Activated naive CD8-positive, alpha-beta T cell (primary cell): ENCODE data around the gene EID1.
A peak's percentile ranks its signal among the peaks of the same experiment; 100 is the strongest.

Experiments used
- H3K27ac Mint-ChIP-seq: one replicate; pipeline ENCODE4 v1.8.0; 2021; ENCODE audit warnings: mixed read lengths
- H3K27me3 Mint-ChIP-seq: one replicate; pipeline ENCODE4 v1.8.0; 2021; ENCODE audit warnings: mixed read lengths
- H3K36me3 Mint-ChIP-seq: one replicate; pipeline ENCODE4 v1.8.0; 2021; ENCODE audit warnings: mixed read lengths
- H3K4me1 Mint-ChIP-seq: one replicate; pipeline ENCODE4 v1.8.0; 2021; ENCODE audit warnings: low read depth, mixed read lengths
- H3K4me3 Mint-ChIP-seq: one replicate; pipeline ENCODE4 v1.8.0; 2021; ENCODE audit warnings: mild to moderate bottlenecking, mixed read lengths
- H3K9me3 Mint-ChIP-seq: one replicate; pipeline ENCODE4 v1.8.0; 2021; ENCODE audit warnings: low read depth, mixed read lengths

EID1 gene

GRCh38 chr15:48859426-48859825 is 18.5 kb upstream of the EID1 start:
- Mint-ChIP-seq H3K4me1 (peaks cover 4% of the 10 kb centered on the region), H3K27me3 (peaks cover 3% of the 10 kb centered on the region), H3K36me3 (no peaks in the 10 kb centered on the region), H3K4me3 (no peak overlapping the region), H3K9me3 (no peaks in the 10 kb centered on the region), H3K27ac (no peak overlapping the region)

- H3K9me3 Mint-ChIP-seq = no peaks in the 10 kb centered on the region
- H3K4me1 Mint-ChIP-seq = peaks cover 4% of the 10 kb centered on the region
- H3K4me3 Mint-ChIP-seq = no peak overlapping the region
- H3K27ac Mint-ChIP-seq = no peak overlapping the region
- H3K36me3 Mint-ChIP-seq = no peaks in the 10 kb centered on the region
- H3K27me3 Mint-ChIP-seq = peaks cover 3% of the 10 kb centered on the region
Measured at GRCh38 chr15:48861813-48862431, 16.0 kb upstream of the EID1 start.

DNA sequence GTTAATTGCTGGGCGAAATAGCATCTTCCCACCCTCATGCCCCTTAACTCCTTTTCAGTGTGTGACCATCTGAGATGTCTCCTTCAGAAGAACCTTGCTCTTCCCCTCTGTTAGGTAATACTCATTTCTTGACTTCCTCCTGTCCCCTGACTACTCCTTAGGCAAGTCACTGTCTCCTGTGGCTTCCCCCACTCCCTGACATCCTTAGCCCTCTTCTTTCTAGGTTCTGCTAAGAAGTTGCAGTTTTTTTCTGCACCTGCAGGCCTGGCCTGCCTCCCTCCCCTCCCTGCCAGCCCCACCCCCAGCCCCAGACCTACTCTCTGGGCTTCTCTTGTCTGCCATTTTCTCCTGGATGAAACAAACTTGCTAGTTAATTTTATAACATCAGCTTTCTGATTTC is 15.2 kb upstream of the EID1 start:
- no peak overlapping the region for H3K27ac Mint-ChIP-seq

GRCh38 chr15:48865370-48866079 is 12.4 kb upstream of the EID1 start:
- no peaks in the 10 kb centered on the region for H3K36me3 Mint-ChIP-seq
- H3K27ac Mint-ChIP-seq = no peak overlapping the region
- peaks cover 3% of the 10 kb centered on the region for H3K27me3 Mint-ChIP-seq
- no peak overlapping the region for H3K4me3 Mint-ChIP-seq
- H3K4me1 Mint-ChIP-seq = peaks cover 4% of the 10 kb centered on the region
- H3K9me3 Mint-ChIP-seq = no peaks in the 10 kb centered on the region

More for the DNA sequence above, 15.2 kb upstream of the EID1 start:
- Mint-ChIP-seq H3K36me3 (no peaks in the 10 kb centered on the region), H3K4me1 (peaks cover 4% of the 10 kb centered on the region), H3K27me3 (peaks cover 4% of the 10 kb centered on the region), H3K4me3 (no peak overlapping the region), H3K9me3 (no peaks in the 10 kb centered on the region)

DNA sequence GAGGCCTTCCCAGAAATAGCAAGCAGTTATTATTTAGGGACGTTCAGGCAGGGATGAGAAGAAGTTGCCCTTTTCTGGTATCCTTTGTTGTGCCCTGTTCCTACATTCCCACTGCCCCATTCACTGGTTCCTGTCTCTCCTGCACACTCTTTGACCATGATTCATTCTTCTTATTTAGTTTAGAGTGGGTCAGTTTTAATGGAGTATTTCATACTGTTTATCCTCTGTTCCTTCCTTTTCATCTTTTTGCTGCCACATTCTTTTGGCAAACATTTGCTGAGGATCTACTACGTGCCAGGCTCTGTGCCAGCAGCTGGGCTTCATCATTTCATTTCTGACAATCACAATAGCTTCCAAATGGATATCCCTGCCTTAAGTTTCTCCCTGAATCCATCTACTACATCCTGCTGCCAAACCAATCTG is 11.8 kb upstream of the EID1 start:
- Mint-ChIP-seq H3K4me3 (no peak overlapping the region), H3K27ac (no peak overlapping the region), H3K27me3 (peaks cover 5% of the 10 kb centered on the region), H3K9me3 (no peaks in the 10 kb centered on the region), H3K4me1 (peaks cover 4% of the 10 kb centered on the region), H3K36me3 (no peaks in the 10 kb centered on the region)

DNA sequence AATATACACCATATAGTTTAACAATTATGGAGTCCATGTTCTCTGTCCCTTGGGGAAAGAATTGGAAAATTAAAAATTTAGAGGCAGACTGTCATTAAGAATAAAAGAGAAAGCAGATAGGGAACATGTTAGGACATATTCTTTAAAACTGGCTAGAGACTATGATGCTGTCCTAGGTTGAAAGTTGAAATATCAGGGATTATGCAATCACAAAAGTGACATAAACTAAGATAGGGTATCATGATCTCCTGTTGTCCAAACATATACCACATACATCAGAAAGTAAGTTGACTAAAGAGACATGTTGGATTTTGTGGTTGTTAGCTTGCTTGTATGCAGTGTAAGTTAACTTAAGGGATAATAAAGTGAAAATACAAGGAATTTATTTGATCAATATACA is 9.9 kb upstream of the EID1 start:
- no peaks in the 10 kb centered on the region for H3K4me1 Mint-ChIP-seq
- H3K27me3 Mint-ChIP-seq = peaks cover 15% of the 10 kb centered on the region
- no peak overlapping the region for H3K4me3 Mint-ChIP-seq
- no peak overlapping the region for H3K27ac Mint-ChIP-seq
- no peaks in the 10 kb centered on the region for H3K36me3 Mint-ChIP-seq
- no peaks in the 10 kb centered on the region for H3K9me3 Mint-ChIP-seq

GRCh38 chr15:48868536-48868935 is 9.4 kb upstream of the EID1 start:
- Mint-ChIP-seq H3K9me3 (no peaks in the 10 kb centered on the region), H3K4me3 (no peak overlapping the region), H3K27me3 (peaks cover 17% of the 10 kb centered on the region), H3K27ac (no peak overlapping the region), H3K36me3 (no peaks in the 10 kb centered on the region), H3K4me1 (no peaks in the 10 kb centered on the region)

- Mint-ChIP-seq H3K4me1 (no peaks in the 10 kb centered on the region), H3K4me3 (no peak overlapping the region), H3K9me3 (no peaks in the 10 kb centered on the region), H3K36me3 (no peaks in the 10 kb centered on the region), H3K27ac (no peak overlapping the region), H3K27me3 (peaks cover 20% of the 10 kb centered on the region)
Measured at GRCh38 chr15:48869966-48870365, 8.0 kb upstream of the EID1 start.

GRCh38 chr15:48871542-48871941 is 6.4 kb upstream of the EID1 start:
- H3K4me3 Mint-ChIP-seq = no peak overlapping the region
- H3K4me1 Mint-ChIP-seq = no peaks in the 10 kb centered on the region
- no peak overlapping the region for H3K27ac Mint-ChIP-seq
- no peaks in the 10 kb centered on the region for H3K36me3 Mint-ChIP-seq
- no peaks in the 10 kb centered on the region for H3K9me3 Mint-ChIP-seq
- H3K27me3 Mint-ChIP-seq = peaks cover 20% of the 10 kb centered on the region

DNA sequence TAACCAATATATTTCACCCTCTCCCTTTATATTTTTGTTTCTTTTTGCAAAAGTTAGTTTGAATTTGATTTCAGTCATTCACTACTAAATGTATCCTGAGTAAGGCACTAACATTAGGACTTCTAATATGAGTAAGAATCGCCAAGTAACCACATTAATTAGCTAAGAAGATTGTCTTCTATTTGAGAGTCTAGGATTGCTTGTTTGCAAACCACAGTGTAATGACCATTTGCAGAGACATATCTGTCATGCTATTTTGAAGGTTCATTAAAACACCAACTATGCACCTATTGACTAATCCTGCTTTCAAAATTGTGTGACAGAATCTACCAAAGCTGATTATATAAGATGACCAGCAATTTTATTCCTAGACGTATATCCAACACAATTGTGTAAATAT is 5.3 kb upstream of the EID1 start:
- no peak overlapping the region for H3K4me3 Mint-ChIP-seq

GRCh38 chr15:48875241-48875960 is 2.5 kb upstream of the EID1 start:
- Mint-ChIP-seq H3K27ac (no peak overlapping the region), H3K27me3 (peaks cover 17% of the 10 kb centered on the region), H3K9me3 (peaks cover 10% of the 10 kb centered on the region), H3K36me3 (peaks cover 12% of the 10 kb centered on the region), H3K4me1 (peaks cover 24% of the 10 kb centered on the region), H3K4me3 (no peak overlapping the region)

More for the DNA sequence above, 5.3 kb upstream of the EID1 start:
- Mint-ChIP-seq H3K27me3 (peaks cover 20% of the 10 kb centered on the region), H3K9me3 (peaks cover 2% of the 10 kb centered on the region), H3K4me1 (peaks cover 3% of the 10 kb centered on the region), H3K27ac (no peak overlapping the region), H3K36me3 (peaks cover 2% of the 10 kb centered on the region)

- peaks cover 12% of the 10 kb centered on the region for H3K36me3 Mint-ChIP-seq
- peaks cover 24% of the 10 kb centered on the region for H3K4me1 Mint-ChIP-seq
- no peak overlapping the region for H3K4me3 Mint-ChIP-seq
Measured at GRCh38 chr15:48876057-48876456, 1.9 kb upstream of the EID1 start.

GRCh38 chr15:48880070-48880634 is 2.2 kb downstream of the EID1 start:
- H3K4me1 Mint-ChIP-seq = peaks cover 24% of the 10 kb centered on the region
- H3K27ac Mint-ChIP-seq = no peak overlapping the region
- peaks cover 10% of the 10 kb centered on the region for H3K9me3 Mint-ChIP-seq
- H3K27me3 Mint-ChIP-seq = peaks cover 3% of the 10 kb centered on the region
- H3K36me3 Mint-ChIP-seq = peaks cover 12% of the 10 kb centered on the region
- peak overlapping the region; percentile 61 for H3K4me3 Mint-ChIP-seq

More at GRCh38 chr15:48876057-48876456, 1.9 kb upstream of the EID1 start:
- H3K9me3 Mint-ChIP-seq = peaks cover 10% of the 10 kb centered on the region
- H3K27me3 Mint-ChIP-seq = peaks cover 15% of the 10 kb centered on the region
- H3K27ac Mint-ChIP-seq = no peak overlapping the region

DNA sequence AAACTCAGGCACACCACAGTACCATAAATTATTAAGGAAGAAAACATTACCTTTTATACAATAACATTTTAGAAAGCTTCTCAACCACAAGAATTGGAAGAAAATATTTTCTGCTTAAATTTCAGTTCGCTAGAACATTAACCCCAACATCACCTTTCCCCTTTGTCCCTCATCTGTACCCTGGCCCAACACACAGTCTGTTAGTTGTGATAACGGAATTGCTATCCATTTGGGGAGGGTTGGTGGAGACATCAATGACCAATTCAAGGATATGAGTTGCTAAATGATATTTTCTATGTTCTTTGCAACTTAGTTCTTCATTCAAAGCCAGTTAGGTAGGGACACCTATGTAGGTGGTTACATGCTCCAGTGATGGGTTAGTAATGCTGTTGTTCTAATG is 5.8 kb downstream of the EID1 start:
- Mint-ChIP-seq H3K36me3 (peaks cover 5% of the 10 kb centered on the region), H3K9me3 (peaks cover under 1% of the 10 kb centered on the region), H3K27me3 (peaks cover 6% of the 10 kb centered on the region), H3K27ac (no peak overlapping the region), H3K4me3 (no peak overlapping the region), H3K4me1 (peaks cover 11% of the 10 kb centered on the region)

DNA sequence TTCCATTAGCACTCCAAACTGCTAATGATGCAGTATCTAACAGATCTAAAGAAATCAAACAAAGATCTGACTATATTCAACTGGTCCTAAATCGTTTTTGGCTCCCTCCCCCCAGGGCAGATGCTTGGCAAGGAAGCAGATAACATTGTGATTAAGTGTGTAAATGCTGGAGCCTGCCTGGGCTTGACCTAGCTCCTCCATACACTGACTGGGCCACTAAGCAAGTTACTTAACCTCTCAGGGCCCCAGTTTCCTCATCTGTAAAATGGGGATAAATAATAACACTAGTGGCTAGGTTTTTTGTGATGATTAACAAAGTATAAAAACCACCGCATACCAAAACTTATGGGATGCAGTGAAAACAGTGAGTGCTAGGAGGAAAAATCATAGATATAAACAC is 9.2 kb downstream of the EID1 start:
- no peak overlapping the region for H3K27ac Mint-ChIP-seq
- peaks cover 3% of the 10 kb centered on the region for H3K36me3 Mint-ChIP-seq
- H3K27me3 Mint-ChIP-seq = peaks cover 9% of the 10 kb centered on the region
- H3K4me3 Mint-ChIP-seq = no peak overlapping the region
- H3K4me1 Mint-ChIP-seq = no peaks in the 10 kb centered on the region
- no peaks in the 10 kb centered on the region for H3K9me3 Mint-ChIP-seq
